ENCODE measurements around the gene ODF4. TPM values are rescaled to one million over a fixed set of nuclear protein-coding genes. Genes with fewer than 3 reads are reported as not detected.
A peak's percentile ranks its signal among the peaks of the same experiment; 100 is the strongest.

The ODF4 gene
- total and polyA plus RNA-seq, 2 of the 13 experiments (the other 11 are each of a cell fraction or from before 2014, with no cell fraction given): not detected

DNA sequence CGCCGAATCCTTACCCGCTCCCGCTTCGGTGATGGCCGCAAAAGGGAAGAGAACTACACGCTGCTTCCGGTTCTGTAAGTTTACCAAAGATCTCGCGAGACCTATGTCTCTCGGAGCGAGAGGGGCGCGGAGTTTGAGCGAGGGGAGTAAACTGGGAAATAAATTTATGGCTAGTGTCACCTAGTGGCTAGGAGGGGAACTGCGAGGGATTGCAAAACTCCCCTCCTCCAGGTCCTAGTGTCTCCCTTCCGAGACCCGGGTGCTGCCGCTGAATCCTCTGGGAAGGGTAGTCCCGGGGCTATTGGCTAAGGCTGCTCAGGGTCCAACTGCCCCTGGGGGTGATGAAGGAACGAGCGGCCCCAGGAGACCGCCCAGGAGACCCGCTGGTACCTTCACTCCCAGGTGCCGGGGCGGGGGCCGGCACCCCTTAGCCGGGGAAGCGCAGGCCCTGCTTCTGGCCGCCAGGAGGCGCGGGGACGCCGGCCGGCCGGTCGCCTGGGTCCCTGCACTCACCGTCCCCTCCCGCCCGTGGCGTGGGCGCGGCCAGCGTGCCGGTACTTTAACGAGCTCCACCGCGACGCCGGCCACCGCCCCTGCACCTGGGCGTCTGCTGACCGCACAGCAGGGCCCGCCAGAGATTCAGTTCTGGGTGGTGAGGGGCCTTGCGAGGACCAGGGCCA lies 43.6 kb downstream of the ODF4 start, which contains the start of gene RPL26 (continued):
- TF ChIP-seq, protein P1, sequence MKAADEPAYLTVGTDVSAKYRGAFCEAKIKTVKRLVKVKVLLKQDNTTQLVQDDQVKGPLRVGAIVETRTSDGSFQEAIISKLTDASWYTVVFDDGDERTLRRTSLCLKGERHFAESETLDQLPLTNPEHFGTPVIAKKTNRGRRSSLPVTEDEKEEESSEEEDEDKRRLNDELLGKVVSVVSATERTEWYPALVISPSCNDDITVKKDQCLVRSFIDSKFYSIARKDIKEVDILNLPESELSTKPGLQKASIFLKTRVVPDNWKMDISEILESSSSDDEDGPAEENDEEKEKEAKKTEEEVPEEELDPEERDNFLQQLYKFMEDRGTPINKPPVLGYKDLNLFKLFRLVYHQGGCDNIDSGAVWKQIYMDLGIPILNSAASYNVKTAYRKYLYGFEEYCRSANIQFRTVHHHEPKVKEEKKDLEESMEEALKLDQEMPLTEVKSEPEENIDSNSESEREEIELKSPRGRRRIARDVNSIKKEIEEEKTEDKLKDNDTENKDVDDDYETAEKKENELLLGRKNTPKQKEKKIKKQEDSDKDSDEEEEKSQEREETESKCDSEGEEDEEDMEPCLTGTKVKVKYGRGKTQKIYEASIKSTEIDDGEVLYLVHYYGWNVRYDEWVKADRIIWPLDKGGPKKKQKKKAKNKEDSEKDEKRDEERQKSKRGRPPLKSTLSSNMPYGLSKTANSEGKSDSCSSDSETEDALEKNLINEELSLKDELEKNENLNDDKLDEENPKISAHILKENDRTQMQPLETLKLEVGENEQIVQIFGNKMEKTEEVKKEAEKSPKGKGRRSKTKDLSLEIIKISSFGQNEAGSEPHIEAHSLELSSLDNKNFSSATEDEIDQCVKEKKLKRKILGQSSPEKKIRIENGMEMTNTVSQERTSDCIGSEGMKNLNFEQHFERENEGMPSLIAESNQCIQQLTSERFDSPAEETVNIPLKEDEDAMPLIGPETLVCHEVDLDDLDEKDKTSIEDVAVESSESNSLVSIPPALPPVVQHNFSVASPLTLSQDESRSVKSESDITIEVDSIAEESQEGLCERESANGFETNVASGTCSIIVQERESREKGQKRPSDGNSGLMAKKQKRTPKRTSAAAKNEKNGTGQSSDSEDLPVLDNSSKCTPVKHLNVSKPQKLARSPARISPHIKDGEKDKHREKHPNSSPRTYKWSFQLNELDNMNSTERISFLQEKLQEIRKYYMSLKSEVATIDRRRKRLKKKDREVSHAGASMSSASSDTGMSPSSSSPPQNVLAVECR (CRISPR knock-in tag; IDR thresholded peaks at IDR 0.05; ENCODE audit: borderline replicate concordance): peak; percentile 92; the same call in 1 of the 2 replicates
- TF ChIP-seq KDM4B (CRISPR knock-in tag; IDR thresholded peaks at IDR 0.05) (no peak), ZNF468 (CRISPR knock-in tag; IDR thresholded peaks at IDR 0.05) (no peak), HCFC1 (IDR thresholded peaks at IDR 0.05; ENCODE audit: low read depth, low read length) (peak; percentile 56), ZNF567 (CRISPR knock-in tag; IDR thresholded peaks at IDR 0.05; ENCODE audit: borderline replicate concordance) (no peak), ZFP62 (CRISPR knock-in tag; IDR thresholded peaks at IDR 0.05) (no peak), ZNF598 (CRISPR knock-in tag; IDR thresholded peaks at IDR 0.05; ENCODE audit: borderline replicate concordance) (no peak), FOXJ3 (CRISPR knock-in tag; IDR thresholded peaks at IDR 0.05; ENCODE audit: borderline replicate concordance) (peak; percentile 72), CHD4 (IDR thresholded peaks at IDR 0.05; ENCODE audit: borderline replicate concordance, low read length) (no peak), ZNF777 (CRISPR knock-in tag; IDR thresholded peaks at IDR 0.05) (no peak; the same call in none of the 2 replicates)
- TF ChIP-seq, protein P2, sequence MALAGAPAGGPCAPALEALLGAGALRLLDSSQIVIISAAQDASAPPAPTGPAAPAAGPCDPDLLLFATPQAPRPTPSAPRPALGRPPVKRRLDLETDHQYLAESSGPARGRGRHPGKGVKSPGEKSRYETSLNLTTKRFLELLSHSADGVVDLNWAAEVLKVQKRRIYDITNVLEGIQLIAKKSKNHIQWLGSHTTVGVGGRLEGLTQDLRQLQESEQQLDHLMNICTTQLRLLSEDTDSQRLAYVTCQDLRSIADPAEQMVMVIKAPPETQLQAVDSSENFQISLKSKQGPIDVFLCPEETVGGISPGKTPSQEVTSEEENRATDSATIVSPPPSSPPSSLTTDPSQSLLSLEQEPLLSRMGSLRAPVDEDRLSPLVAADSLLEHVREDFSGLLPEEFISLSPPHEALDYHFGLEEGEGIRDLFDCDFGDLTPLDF (CRISPR knock-in tag; IDR thresholded peaks at IDR 0.05): peak; percentile 32; the same call in 1 of the 2 replicates
- TF ChIP-seq, protein P3, sequence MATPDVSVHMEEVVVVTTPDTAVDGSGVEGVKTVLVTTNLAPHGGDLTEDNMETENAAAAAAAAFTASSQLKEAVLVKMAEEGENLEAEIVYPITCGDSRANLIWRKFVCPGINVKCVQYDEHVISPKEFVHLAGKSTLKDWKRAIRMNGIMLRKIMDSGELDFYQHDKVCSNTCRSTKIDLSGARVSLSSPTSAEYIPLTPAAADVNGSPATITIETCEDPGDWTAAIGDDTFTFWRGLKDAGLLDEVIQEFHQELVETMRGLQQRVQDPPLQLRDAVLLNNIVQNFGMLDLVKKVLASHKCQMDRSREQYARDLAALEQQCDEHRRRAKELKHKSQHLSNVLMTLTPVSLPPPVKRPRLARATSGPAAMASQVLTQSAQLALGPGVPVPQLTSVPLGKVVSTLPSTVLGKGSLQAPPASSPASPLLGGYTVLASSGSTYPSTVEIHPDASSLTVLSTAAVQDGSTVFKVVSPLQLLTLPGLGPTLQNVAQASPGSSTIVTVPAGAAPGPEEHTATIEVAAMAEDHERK (CRISPR knock-in tag; IDR thresholded peaks at IDR 0.05; ENCODE audit: low read depth): no peak
- TF ChIP-seq, protein P4, sequence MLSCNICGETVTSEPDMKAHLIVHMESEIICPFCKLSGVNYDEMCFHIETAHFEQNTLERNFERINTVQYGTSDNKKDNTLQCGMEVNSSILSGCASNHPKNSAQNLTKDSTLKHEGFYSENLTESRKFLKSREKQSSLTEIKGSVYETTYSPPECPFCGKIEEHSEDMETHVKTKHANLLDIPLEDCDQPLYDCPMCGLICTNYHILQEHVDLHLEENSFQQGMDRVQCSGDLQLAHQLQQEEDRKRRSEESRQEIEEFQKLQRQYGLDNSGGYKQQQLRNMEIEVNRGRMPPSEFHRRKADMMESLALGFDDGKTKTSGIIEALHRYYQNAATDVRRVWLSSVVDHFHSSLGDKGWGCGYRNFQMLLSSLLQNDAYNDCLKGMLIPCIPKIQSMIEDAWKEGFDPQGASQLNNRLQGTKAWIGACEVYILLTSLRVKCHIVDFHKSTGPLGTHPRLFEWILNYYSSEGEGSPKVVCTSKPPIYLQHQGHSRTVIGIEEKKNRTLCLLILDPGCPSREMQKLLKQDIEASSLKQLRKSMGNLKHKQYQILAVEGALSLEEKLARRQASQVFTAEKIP (CRISPR knock-in tag; IDR thresholded peaks at IDR 0.05; ENCODE audit: borderline replicate concordance): no peak
- TF ChIP-seq, protein P5, sequence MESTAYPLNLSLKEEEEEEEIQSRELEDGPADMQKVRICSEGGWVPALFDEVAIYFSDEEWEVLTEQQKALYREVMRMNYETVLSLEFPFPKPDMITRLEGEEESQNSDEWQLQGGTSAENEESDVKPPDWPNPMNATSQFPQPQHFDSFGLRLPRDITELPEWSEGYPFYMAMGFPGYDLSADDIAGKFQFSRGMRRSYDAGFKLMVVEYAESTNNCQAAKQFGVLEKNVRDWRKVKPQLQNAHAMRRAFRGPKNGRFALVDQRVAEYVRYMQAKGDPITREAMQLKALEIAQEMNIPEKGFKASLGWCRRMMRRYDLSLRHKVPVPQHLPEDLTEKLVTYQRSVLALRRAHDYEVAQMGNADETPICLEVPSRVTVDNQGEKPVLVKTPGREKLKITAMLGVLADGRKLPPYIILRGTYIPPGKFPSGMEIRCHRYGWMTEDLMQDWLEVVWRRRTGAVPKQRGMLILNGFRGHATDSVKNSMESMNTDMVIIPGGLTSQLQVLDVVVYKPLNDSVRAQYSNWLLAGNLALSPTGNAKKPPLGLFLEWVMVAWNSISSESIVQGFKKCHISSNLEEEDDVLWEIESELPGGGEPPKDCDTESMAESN (CRISPR knock-in tag; conservative IDR thresholded peaks at IDR 0.05): peak; percentile 17; the same call in 1 of the 2 replicates
- TF ChIP-seq, protein P6, sequence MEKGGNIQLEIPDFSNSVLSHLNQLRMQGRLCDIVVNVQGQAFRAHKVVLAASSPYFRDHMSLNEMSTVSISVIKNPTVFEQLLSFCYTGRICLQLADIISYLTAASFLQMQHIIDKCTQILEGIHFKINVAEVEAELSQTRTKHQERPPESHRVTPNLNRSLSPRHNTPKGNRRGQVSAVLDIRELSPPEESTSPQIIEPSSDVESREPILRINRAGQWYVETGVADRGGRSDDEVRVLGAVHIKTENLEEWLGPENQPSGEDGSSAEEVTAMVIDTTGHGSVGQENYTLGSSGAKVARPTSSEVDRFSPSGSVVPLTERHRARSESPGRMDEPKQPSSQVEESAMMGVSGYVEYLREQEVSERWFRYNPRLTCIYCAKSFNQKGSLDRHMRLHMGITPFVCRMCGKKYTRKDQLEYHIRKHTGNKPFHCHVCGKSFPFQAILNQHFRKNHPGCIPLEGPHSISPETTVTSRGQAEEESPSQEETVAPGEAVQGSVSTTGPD (CRISPR knock-in tag; IDR thresholded peaks at IDR 0.05): no peak
